Measurements from ENCODE around the gene UBASH3B. TPM values are rescaled to one million over a fixed set of nuclear protein-coding genes. Genes with fewer than 3 reads are reported as not detected.

Gene UBASH3B
- total and polyA plus RNA-seq, 11 donors: 0.72 to 19.0 (median 1.7) TPM

GRCh38 chr11:122706291-122707088 lies 51.0 kb downstream of the UBASH3B start:
- no peaks in the 10 kb centered on the region for H3K27me3 ChIP-seq
- no peak overlapping the region for H3K27ac ChIP-seq

GRCh38 chr11:122707111-122707510 lies 51.6 kb downstream of the UBASH3B start:
- Histone ChIP-seq H3K27me3 (no peaks in the 10 kb centered on the region), H3K36me3 (no peaks in the 10 kb centered on the region), H3K4me3 (no peak overlapping the region), H3K27ac (no peak overlapping the region), H3K9me3 (no peaks in the 10 kb centered on the region), H3K4me1 (peaks cover 0 to 12% (median 0%) of the 10 kb centered on the region in 12 donors)
- intact Hi-C loops (cut with DNase I): loop anchor here in 1 of 10 donors (5.0 kb wide), 1 partner anchor 35 kb away; no protein-coding TSS in a partner anchor
- 87 to 95% (median 91%) methylated on average over 4 of the region's 4 CpGs for WGBS, 4 donors
- DNase-seq: no peak
- TF ChIP-seq POLR2A (IDR thresholded peaks at IDR 0.05): no peak
- TF ChIP-seq CTCF (IDR thresholded peaks at IDR 0.05): no peak
- no peak for ATAC-seq

More at GRCh38 chr11:122706291-122707088, 51.0 kb downstream of the UBASH3B start:
- no peak for ATAC-seq
- 89 to 95% (median 92%) methylated on average over 3 of the region's 3 CpGs for WGBS, 4 donors
- no peaks in the 10 kb centered on the region for H3K36me3 ChIP-seq
- H3K4me3 ChIP-seq: no peak overlapping the region
- H3K9me3 ChIP-seq: no peaks in the 10 kb centered on the region
- peaks cover 0 to 12% (median 0%) of the 10 kb centered on the region in 12 donors for H3K4me1 ChIP-seq
- TF ChIP-seq CTCF (IDR thresholded peaks at IDR 0.05) (no peak), POLR2A (IDR thresholded peaks at IDR 0.05) (no peak)
- no peak for DNase-seq
- intact Hi-C loops (cut with DNase I): loop anchor here in 1 of 10 donors (5.0 kb wide), 1 partner anchor 36 kb away; no protein-coding TSS in a partner anchor

GRCh38 chr11:122707901-122708300 lies 52.4 kb downstream of the UBASH3B start:
- Histone ChIP-seq H3K9me3 (no peaks in the 10 kb centered on the region), H3K36me3 (no peaks in the 10 kb centered on the region), H3K27me3 (no peaks in the 10 kb centered on the region), H3K27ac (no peak overlapping the region), H3K4me3 (no peak overlapping the region), H3K4me1 (peaks cover 0 to 18% (median 0%) of the 10 kb centered on the region in 12 donors)
- intact Hi-C loops (cut with DNase I): loop anchor here in 1 of 10 donors (5.0 kb wide), 1 partner anchor 34 kb away; no protein-coding TSS in a partner anchor
- WGBS, 4 donors: 58 to 84% (median 71%) methylated on average over 4 of the region's 4 CpGs
- DNase-seq (no peak), ATAC-seq (no peak)
- TF ChIP-seq CTCF (IDR thresholded peaks at IDR 0.05) (no peak), POLR2A (IDR thresholded peaks at IDR 0.05) (no peak)

- Histone ChIP-seq H3K9me3 (no peaks in the 10 kb centered on the region), H3K36me3 (no peaks in the 10 kb centered on the region), H3K27me3 (no peaks in the 10 kb centered on the region), H3K4me1 (peaks cover 0 to 24% (median 0%) of the 10 kb centered on the region in 12 donors), H3K27ac (peak overlapping the region in 1 of 12 donors; percentile 60), H3K4me3 (no peak overlapping the region)
- ATAC-seq (no peak), DNase-seq (no peak)
- intact Hi-C loops (cut with DNase I): loop anchor here in 1 of 10 donors (5.0 kb wide), 1 partner anchor 33 kb away; no protein-coding TSS in a partner anchor
- 76 to 85% (median 82%) methylated on average over 7 of the region's 7 CpGs for WGBS, 4 donors
- no peak for TF ChIP-seq POLR2A (IDR thresholded peaks at IDR 0.05)
- TF ChIP-seq CTCF (IDR thresholded peaks at IDR 0.05): no peak
Observed at GRCh38 chr11:122709039-122709760, 53.7 kb downstream of the UBASH3B start.
